HUES48 (cell line): ENCODE results near the gene ZNF384.

ENCODE experiments used
- H3K27ac ChIP-seq: one replicate; pipeline ENCODE4 v1.7.0; 2013; ENCODE audit warnings: low read depth, low read length, inconsistent platforms
- H3K27me3 ChIP-seq: 2 replicates; pipeline ENCODE4 v1.6.1; 2013; ENCODE audit warnings: mild to moderate bottlenecking, low read length; ENCODE audit not compliant: control insufficient read depth, insufficient read depth
- H3K36me3 ChIP-seq: 2 replicates; pipeline ENCODE4 v1.6.1; 2013; ENCODE audit warnings: low read length; ENCODE audit not compliant: control insufficient read depth, insufficient read depth
- H3K4me1 ChIP-seq: 2 replicates; pipeline ENCODE4 v1.6.1; 2013; ENCODE audit warnings: mild to moderate bottlenecking, low read length; ENCODE audit not compliant: control insufficient read depth, insufficient read depth
- H3K4me3 ChIP-seq: 2 replicates; pipeline ENCODE4 v1.5.1; 2013; ENCODE audit warnings: mild to moderate bottlenecking, low read depth, low read length
- H3K9ac ChIP-seq: 2 replicates; pipeline ENCODE4 v1.6.1; 2013; ENCODE audit warnings: mild to moderate bottlenecking, low read depth, low read length, moderate library complexity
- H3K9me3 ChIP-seq: 2 replicates; pipeline ENCODE4 v1.6.1; 2013; ENCODE audit warnings: low read length; ENCODE audit not compliant: control insufficient read depth, insufficient read depth

Gene ZNF384

GRCh38 chr12:6688999-6689882, at the start of gene ZNF384:
TSS of gene ZNF384 (minus strand) at chr12:6689375. CDS start at chr12:6679520, 9,855 bp downstream.
- Histone ChIP-seq H3K9ac (peak within 1 kb of the TSS; percentile 89), H3K27me3 (no peaks in the 10 kb centered on the region), H3K27ac (peak within 1 kb of the TSS; percentile 99), H3K36me3 (peaks cover 7% of the 10 kb centered on the region), H3K4me1 (0 out of 2 replicates have a peak, but pooled peaks cover 17% of the 10 kb centered on the region), H3K9me3 (no peaks in the 10 kb centered on the region), H3K4me3 (peak within 1 kb of the TSS; percentile 82)

GRCh38 chr12:6736754-6737153, 47.6 kb upstream of the ZNF384 start:
- Histone ChIP-seq H3K4me3 (no peak overlapping the region), H3K36me3 (peaks cover 2% of the 10 kb centered on the region), H3K27me3 (no peaks in the 10 kb centered on the region), H3K9me3 (no peaks in the 10 kb centered on the region), H3K4me1 (no peaks in the 10 kb centered on the region), H3K9ac (no peak overlapping the region), H3K27ac (no peak overlapping the region)

GRCh38 chr12:6735448-6736191, 46.4 kb upstream of the ZNF384 start:
- Histone ChIP-seq H3K4me3 (no peak overlapping the region), H3K36me3 (peaks cover 13% of the 10 kb centered on the region), H3K27ac (no peak overlapping the region), H3K4me1 (no peaks in the 10 kb centered on the region), H3K9ac (no peak overlapping the region), H3K9me3 (no peaks in the 10 kb centered on the region), H3K27me3 (no peaks in the 10 kb centered on the region)

DNA sequence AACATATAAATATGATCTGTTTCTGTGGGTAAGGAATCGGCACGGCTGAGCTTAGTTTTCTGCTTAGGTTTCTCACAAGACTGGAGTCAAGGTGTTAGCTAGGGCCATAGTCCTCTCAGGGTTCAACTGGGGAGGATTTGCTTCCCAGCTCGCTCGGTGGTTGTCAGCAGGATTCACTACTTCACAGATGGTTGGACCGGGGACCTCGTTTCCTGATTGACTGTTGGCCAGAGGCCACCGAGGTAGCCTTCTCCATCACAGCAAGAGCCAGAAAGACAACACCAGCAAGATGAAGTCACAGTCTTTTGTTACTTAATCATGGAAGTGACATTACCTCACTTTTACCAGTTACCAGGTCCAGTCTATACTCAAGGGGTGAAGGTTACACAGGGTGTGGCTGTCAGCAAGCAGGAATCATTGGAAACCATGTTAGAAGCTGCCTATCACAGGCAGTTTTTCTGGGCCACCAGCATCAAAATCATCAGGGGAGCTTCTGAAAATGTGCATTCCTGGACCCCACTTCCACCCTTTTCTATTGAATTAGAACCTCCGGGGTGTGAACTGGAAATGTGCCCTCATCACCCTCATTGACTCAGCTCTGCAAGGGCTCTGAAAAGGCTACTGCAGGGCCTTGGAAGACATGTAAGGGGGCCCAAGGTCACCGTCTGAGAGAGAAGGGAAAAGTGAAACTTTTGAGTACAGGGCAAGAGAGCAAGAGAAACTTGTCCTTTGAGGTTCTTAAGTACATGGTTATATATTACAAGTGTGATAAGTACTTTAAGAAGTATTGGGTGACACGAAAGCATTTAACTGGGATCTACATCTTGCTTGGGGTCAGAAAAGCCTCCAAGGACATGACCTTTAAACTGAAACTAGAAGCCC, 45.6 kb upstream of the ZNF384 start:
- peaks cover 22% of the 10 kb centered on the region for H3K36me3 ChIP-seq
- H3K27ac ChIP-seq = no peak overlapping the region
- no peaks in the 10 kb centered on the region for H3K27me3 ChIP-seq
- H3K9ac ChIP-seq = no peak overlapping the region
- no peaks in the 10 kb centered on the region for H3K9me3 ChIP-seq
- no peak overlapping the region for H3K4me3 ChIP-seq
- H3K4me1 ChIP-seq = no peaks in the 10 kb centered on the region

DNA sequence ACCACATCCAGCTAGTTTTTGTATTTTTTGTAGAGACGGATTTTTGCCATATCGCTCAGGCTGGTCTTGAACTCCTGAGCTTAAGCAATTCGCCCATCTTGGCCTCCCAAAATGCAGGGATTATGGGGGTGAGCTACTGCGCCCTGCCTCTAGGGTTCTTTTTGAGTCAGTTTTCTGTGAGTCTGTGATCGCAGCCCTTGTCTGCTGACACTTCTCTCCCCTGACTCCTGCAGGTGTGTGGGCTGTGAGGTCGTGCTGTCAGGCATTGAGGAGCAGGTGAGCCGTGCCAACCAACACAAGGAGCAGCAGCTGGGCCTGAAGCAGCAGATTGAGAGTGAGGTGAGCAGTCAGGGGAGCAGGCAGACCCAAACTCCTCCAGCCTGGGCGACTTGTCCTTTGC, 41.0 kb upstream of the ZNF384 start:
- Histone ChIP-seq H3K27ac (no peak overlapping the region), H3K36me3 (peaks cover 44% of the 10 kb centered on the region), H3K4me3 (no peak overlapping the region), H3K9ac (no peak overlapping the region), H3K27me3 (no peaks in the 10 kb centered on the region), H3K9me3 (no peaks in the 10 kb centered on the region), H3K4me1 (no peaks in the 10 kb centered on the region)

GRCh38 chr12:6729186-6729585, 40.0 kb upstream of the ZNF384 start:
- H3K27ac ChIP-seq = no peak overlapping the region
- no peaks in the 10 kb centered on the region for H3K27me3 ChIP-seq
- H3K4me1 ChIP-seq = peaks cover 6% of the 10 kb centered on the region
- no peak overlapping the region for H3K9ac ChIP-seq
- H3K9me3 ChIP-seq = no peaks in the 10 kb centered on the region
- peaks cover 44% of the 10 kb centered on the region for H3K36me3 ChIP-seq
- H3K4me3 ChIP-seq = no peak overlapping the region

- no peak overlapping the region for H3K9ac ChIP-seq
- H3K9me3 ChIP-seq = no peaks in the 10 kb centered on the region
- H3K4me1 ChIP-seq = peaks cover 6% of the 10 kb centered on the region
- H3K27ac ChIP-seq = no peak overlapping the region
- no peaks in the 10 kb centered on the region for H3K27me3 ChIP-seq
- peaks cover 29% of the 10 kb centered on the region for H3K36me3 ChIP-seq
- no peak overlapping the region for H3K4me3 ChIP-seq
These were observed 36.2 kb upstream of the ZNF384 start for GRCh38 chr12:6725350-6725749.

DNA sequence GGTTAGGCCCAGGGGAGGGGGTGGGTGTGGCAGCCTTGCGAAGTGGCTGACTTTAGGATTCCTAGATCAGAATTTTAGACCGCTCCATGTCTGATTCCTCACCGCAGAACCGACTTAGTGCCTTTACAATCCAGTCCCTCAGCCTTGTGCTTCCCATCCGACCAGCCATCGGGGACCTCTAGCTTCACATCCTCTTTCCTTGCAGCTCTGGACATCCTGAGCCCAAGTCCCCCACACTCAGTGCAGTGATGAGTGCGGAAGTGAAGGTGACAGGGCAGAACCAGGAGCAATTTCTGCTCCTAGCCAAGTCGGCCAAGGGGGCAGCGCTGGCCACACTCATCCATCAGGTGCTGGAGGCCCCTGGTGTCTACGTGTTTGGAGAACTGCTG, 35.2 kb upstream of the ZNF384 start:
- Histone ChIP-seq H3K4me3 (peak overlapping the region; percentile 72), H3K9ac (peak overlapping the region; percentile 49), H3K4me1 (peaks cover 6% of the 10 kb centered on the region), H3K36me3 (peaks cover 19% of the 10 kb centered on the region), H3K27me3 (no peaks in the 10 kb centered on the region), H3K9me3 (no peaks in the 10 kb centered on the region), H3K27ac (peak overlapping the region; percentile 63)

DNA sequence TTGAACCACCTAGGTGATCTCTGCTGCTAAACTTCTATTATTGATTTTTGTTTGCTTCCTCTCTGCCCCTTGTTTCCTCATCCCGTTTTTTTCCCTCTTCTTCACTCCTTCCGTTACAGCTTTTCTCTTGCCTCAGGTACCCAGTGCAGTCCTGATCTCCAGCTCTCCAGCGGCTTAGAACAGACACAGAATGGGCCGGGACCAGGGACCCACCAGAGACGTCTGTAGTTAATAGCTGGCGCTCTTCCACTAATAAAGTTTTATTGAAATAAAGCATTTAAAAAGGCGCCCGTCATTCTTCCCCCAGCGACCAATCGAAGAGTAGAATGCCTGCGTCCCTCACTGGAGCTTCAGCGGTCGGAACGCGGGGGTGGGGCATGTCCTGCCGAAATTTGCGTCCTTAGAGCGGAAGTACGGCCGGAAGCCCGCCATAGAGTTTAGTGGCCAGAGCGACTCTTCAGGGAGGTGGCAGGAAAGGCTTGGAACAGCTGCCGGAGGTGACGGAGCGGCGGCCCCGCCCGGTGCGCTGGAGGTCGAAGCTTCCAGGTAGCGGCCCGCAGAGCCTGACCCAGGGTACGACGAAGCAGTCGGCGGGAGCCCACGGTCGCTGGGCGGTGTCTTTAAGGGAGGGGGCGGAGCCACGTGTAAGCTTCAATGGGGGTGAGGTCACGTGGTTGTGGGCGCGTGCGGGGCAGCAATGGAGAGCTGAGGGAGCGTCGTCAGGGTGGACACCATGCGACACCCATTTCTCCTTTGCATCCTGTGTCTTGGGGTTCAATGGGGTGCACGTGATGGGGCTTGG, 34.6 kb upstream of the ZNF384 start, which contains the start of gene COPS7A:
Gene COPS7A, plus strand, starts transcription at position 440 of the 802 bp plus-strand sequence. CDS start 611 bp downstream, outside the sequence.
- peaks cover 13% of the 10 kb centered on the region for H3K36me3 ChIP-seq
- H3K4me1 ChIP-seq = peaks cover 6% of the 10 kb centered on the region
- peak within 1 kb of the TSS; percentile 72 for H3K4me3 ChIP-seq
- peak within 1 kb of the TSS; percentile 60 for H3K9ac ChIP-seq
- H3K27ac ChIP-seq = peak within 1 kb of the TSS; percentile 63
- no peaks in the 10 kb centered on the region for H3K9me3 ChIP-seq
- H3K27me3 ChIP-seq = no peaks in the 10 kb centered on the region

GRCh38 chr12:6722863-6723262, 33.7 kb upstream of the ZNF384 start:
- H3K4me1 ChIP-seq = peaks cover 6% of the 10 kb centered on the region
- peaks cover 4% of the 10 kb centered on the region; the same call in 1 of the 2 replicates for H3K36me3 ChIP-seq
- no peaks in the 10 kb centered on the region for H3K9me3 ChIP-seq
- H3K27ac ChIP-seq = no peak overlapping the region
- peak overlapping the region; percentile 72; the same call in 1 of the 2 replicates for H3K4me3 ChIP-seq
- no peak overlapping the region for H3K9ac ChIP-seq
- no peaks in the 10 kb centered on the region for H3K27me3 ChIP-seq
